DOHH2 (cell line): Measurements from ENCODE around the gene ABCF2.

Experiments
- CTCF ChIP-seq: fragments of 200-600 bp; sonication (generic); IDR thresholded peaks from one replicate; pipeline ENCODE4 v1.5.1; 2014; ENCODE audit warnings: antibody characterized with exemption, mild to moderate bottlenecking, low read depth, low read length; ENCODE audit not compliant: poor library complexity, severe bottlenecking
- EZH2phosphoT487 ChIP-seq: fragments of 200-600 bp; sonication (generic); IDR thresholded peaks from 2 replicates; pipeline ENCODE4 v1.6.1; 2017; ENCODE audit warnings: borderline replicate concordance, mild to moderate bottlenecking, antibody characterized with exemption, low read length, moderate library complexity, mixed read lengths

DNA sequence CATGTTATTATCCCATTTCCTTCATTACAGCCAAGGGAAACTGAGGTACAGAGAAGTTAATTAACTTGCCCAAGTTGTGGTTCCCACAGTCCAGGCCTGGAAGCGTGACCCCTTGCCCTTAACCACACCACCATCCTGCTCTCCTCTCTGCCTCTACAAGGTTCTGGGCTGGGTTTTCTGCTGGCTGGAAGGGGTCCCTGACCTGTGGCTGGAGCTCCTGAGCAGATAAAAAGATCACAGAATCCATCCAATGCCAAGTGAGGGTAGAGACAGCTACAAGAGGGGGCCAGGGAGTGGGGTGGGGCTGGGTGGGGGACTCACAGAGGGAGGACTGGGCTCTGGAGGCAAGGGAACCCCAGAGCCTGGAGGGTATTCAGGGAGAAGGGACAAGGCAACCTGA is 49.7 kb downstream of the ABCF2 start:
- TF ChIP-seq CTCF (no peak), EZH2phosphoT487 (no peak)
